ENCODE data around the gene TRIM61.
A peak's percentile ranks its signal among the peaks of the same experiment; 100 is the strongest.
"Not testable (repeated sequence)": the region's sequence is repeated elsewhere in the genome, so short reads cannot be mapped to it uniquely, and the experiment has no call there.

Gene TRIM61

GRCh38 chr4:164956766-164957643, 20.5 kb downstream of the TRIM61 start:
- peak; percentile 6 for DNase-seq

GRCh38 chr4:164955107-164955805, 22.2 kb downstream of the TRIM61 start:
- no peak for DNase-seq

GRCh38 chr4:164952551-164952950, 24.9 kb downstream of the TRIM61 start:
- DNase-seq = no peak

- no peak for DNase-seq
Measured at GRCh38 chr4:164949448-164950143, 27.9 kb downstream of the TRIM61 start.

GRCh38 chr4:164948975-164949374, 28.5 kb downstream of the TRIM61 start:
- no peak for DNase-seq

- DNase-seq = not testable (repeated sequence)
Measured at GRCh38 chr4:164948006-164948405, 29.5 kb downstream of the TRIM61 start.

- DNase-seq = no peak
Measured at GRCh38 chr4:164946810-164947209, 30.6 kb downstream of the TRIM61 start.

GRCh38 chr4:164945146-164945545, 32.3 kb downstream of the TRIM61 start:
- no peak for DNase-seq

GRCh38 chr4:164943192-164943591, 34.3 kb downstream of the TRIM61 start:
- DNase-seq = no peak

GRCh38 chr4:164937576-164938270, 39.7 kb downstream of the TRIM61 start:
- no peak for DNase-seq

- not testable (repeated sequence) for DNase-seq
Measured at GRCh38 chr4:164935865-164936606, 41.4 kb downstream of the TRIM61 start.

GRCh38 chr4:164935363-164935762, 42.1 kb downstream of the TRIM61 start:
- DNase-seq = no peak

GRCh38 chr4:164933244-164933643, 44.2 kb downstream of the TRIM61 start:
- no peak for DNase-seq

GRCh38 chr4:164931551-164932324, 45.7 kb downstream of the TRIM61 start:
- no peak for DNase-seq

- no peak for DNase-seq
Measured at GRCh38 chr4:164930647-164931046, 46.8 kb downstream of the TRIM61 start.

GRCh38 chr4:164927101-164927500, 50.4 kb downstream of the TRIM61 start:
- DNase-seq = not testable (repeated sequence)

GRCh38 chr4:164926301-164926700, 51.2 kb downstream of the TRIM61 start:
- no peak for DNase-seq

- DNase-seq = no peak
Measured at GRCh38 chr4:164924670-164925238, 52.7 kb downstream of the TRIM61 start.

GRCh38 chr4:164918956-164919355, 58.5 kb downstream of the TRIM61 start:
- DNase-seq = no peak

Measured in NCI-H2029 treated with DMSO at 0.1 percent for 48 hours (cell line).